Neural progenitor cell (in vitro differentiated cells): ENCODE results near the gene BAX.
A peak's percentile ranks its signal among the peaks of the same experiment; 100 is the strongest.

Experiments used
- CTCF ChIP-seq: fragments of 200-600 bp; sonication (generic); IDR thresholded peaks from 2 replicates; pipeline ENCODE4 v1.5.1; 2017; ENCODE audit warnings: antibody characterized with exemption, mild to moderate bottlenecking
- EZH2 ChIP-seq: fragments of 200-600 bp; sonication (generic); IDR thresholded peaks from 2 replicates; pipeline ENCODE4 v1.6.1; 2017; ENCODE audit warnings: antibody characterized with exemption, mild to moderate bottlenecking, moderate library complexity

GRCh38 chr19:48933382-48933932 is 21.2 kb upstream of the BAX start, which contains the start of gene DHDH:
- TF ChIP-seq CTCF = peak; percentile 13
- TF ChIP-seq EZH2 = no peak
